ENCODE data around the gene C6orf15. TPM values are rescaled to one million over a fixed set of nuclear protein-coding genes. Genes with fewer than 3 reads are reported as not detected.

The C6orf15 gene
- total RNA-seq, 1 donor, result not detected

DNA sequence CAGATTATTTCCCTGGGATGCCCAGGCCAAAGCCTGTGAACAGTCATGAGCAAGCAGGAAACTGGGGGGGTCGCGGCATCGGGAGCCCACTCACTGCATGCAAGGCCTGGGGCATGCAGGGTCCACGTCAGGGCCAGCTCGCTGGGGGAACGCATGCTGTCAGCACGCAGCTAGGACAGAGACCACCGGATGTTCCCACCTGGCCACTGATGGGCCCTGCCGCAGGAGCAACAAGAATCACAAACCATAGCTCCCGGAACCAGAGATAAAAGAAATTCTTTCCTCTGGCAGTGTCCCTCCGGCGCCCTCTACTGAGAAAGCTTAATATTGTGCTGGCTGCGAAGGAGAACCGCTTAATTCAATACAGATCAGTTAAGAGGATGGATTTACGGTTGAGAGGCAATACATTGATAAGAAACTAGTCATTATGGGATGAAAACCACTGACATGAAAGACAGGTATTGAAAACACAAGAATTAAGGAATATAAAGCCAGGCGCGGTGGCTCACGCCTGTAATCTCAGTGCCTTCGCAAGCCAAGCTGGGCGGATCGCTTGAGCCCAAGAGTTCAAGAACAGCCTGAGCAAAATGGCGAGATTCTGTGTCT is 32.6 kb downstream of the C6orf15 start:
- no peak overlapping the region for H3K27ac ChIP-seq (ENCODE audit: low read depth, low read length)
- no peaks in the 10 kb centered on the region for H3K27me3 ChIP-seq (ENCODE audit: insufficient read depth, low read length)
- peak; percentile 84 for DNase-seq (ENCODE audit: insufficient read length, low spot score, missing footprints)
- no peaks in the 10 kb centered on the region for H3K36me3 ChIP-seq (ENCODE audit: insufficient read depth, low read length)
- peaks cover 29% of the 10 kb centered on the region for H3K4me1 ChIP-seq (ENCODE audit: insufficient read depth, low read length)
- H4K20me1 ChIP-seq (ENCODE audit: insufficient read depth, low read length), result no peaks in the 10 kb centered on the region
- peak overlapping the region; percentile 73 for H2AFZ ChIP-seq (ENCODE audit: low read length)
- no peaks in the 10 kb centered on the region for H3K9me3 ChIP-seq (ENCODE audit: low read depth, low read length)
- peak overlapping the region; percentile 75 for H3K4me2 ChIP-seq (ENCODE audit: insufficient read depth, low read length)
- no peaks in the 10 kb centered on the region for H3K79me2 ChIP-seq (ENCODE audit: insufficient read depth, low read length)
- TF ChIP-seq, protein P1, sequence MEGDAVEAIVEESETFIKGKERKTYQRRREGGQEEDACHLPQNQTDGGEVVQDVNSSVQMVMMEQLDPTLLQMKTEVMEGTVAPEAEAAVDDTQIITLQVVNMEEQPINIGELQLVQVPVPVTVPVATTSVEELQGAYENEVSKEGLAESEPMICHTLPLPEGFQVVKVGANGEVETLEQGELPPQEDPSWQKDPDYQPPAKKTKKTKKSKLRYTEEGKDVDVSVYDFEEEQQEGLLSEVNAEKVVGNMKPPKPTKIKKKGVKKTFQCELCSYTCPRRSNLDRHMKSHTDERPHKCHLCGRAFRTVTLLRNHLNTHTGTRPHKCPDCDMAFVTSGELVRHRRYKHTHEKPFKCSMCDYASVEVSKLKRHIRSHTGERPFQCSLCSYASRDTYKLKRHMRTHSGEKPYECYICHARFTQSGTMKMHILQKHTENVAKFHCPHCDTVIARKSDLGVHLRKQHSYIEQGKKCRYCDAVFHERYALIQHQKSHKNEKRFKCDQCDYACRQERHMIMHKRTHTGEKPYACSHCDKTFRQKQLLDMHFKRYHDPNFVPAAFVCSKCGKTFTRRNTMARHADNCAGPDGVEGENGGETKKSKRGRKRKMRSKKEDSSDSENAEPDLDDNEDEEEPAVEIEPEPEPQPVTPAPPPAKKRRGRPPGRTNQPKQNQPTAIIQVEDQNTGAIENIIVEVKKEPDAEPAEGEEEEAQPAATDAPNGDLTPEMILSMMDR (IDR thresholded peaks at IDR 0.05; ENCODE audit: extremely low read depth, low read depth, low read length), result peak; percentile 82
- no peak overlapping the region for H3K4me3 ChIP-seq (ENCODE audit: insufficient read depth, low read length)

DNA sequence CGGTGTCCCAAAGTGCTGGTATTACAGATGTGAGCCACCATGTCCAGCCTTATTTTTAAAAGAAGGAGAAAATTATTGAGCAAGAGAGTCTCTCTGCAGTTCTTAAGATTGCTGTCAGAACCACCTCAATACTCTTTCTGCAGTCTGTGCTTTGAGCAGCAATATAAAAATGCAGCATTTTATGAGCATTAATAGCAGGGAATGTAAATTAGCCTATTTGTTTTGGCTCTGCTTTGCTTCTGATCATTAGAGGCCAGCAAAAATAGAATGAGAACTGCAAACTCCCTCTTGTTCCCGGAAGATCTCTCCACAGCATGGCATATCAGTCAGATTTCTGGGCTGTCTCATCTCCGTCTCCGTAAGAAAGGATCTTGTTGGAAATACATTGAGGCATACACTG is 35.8 kb downstream of the C6orf15 start:
- Histone ChIP-seq H3K4me2 (ENCODE audit: insufficient read depth, low read length) (peak overlapping the region; percentile 48), H2AFZ (ENCODE audit: low read length) (peak overlapping the region; percentile 90), H3K9me3 (ENCODE audit: low read depth, low read length) (no peaks in the 10 kb centered on the region), H3K27me3 (ENCODE audit: insufficient read depth, low read length) (no peaks in the 10 kb centered on the region), H3K4me3 (ENCODE audit: insufficient read depth, low read length) (no peak overlapping the region), H3K27ac (ENCODE audit: low read depth, low read length) (peak overlapping the region; percentile 69), H3K4me1 (ENCODE audit: insufficient read depth, low read length) (peaks cover 27% of the 10 kb centered on the region), H3K79me2 (ENCODE audit: insufficient read depth, low read length) (no peaks in the 10 kb centered on the region), H4K20me1 (ENCODE audit: insufficient read depth, low read length) (no peaks in the 10 kb centered on the region), H3K36me3 (ENCODE audit: insufficient read depth, low read length) (no peaks in the 10 kb centered on the region)
- DNase-seq (ENCODE audit: insufficient read length, low spot score, missing footprints), result peak; percentile 81
- TF ChIP-seq, protein P1 (IDR thresholded peaks at IDR 0.05; ENCODE audit: extremely low read depth, low read depth, low read length), result no peak

GRCh38 chr6:31075528-31075927 is 36.8 kb downstream of the C6orf15 start:
- peaks cover 28% of the 10 kb centered on the region for H3K4me1 ChIP-seq (ENCODE audit: insufficient read depth, low read length)
- H3K4me3 ChIP-seq (ENCODE audit: insufficient read depth, low read length), result no peak overlapping the region
- TF ChIP-seq, protein P1 (IDR thresholded peaks at IDR 0.05; ENCODE audit: extremely low read depth, low read depth, low read length), result no peak
- H3K27me3 ChIP-seq (ENCODE audit: insufficient read depth, low read length), result no peaks in the 10 kb centered on the region
- H3K27ac ChIP-seq (ENCODE audit: low read depth, low read length), result peak overlapping the region; percentile 56
- H3K36me3 ChIP-seq (ENCODE audit: insufficient read depth, low read length), result no peaks in the 10 kb centered on the region
- H3K9me3 ChIP-seq (ENCODE audit: low read depth, low read length), result no peaks in the 10 kb centered on the region
- no peaks in the 10 kb centered on the region for H4K20me1 ChIP-seq (ENCODE audit: insufficient read depth, low read length)
- no peaks in the 10 kb centered on the region for H3K79me2 ChIP-seq (ENCODE audit: insufficient read depth, low read length)
- H3K4me2 ChIP-seq (ENCODE audit: insufficient read depth, low read length), result no peak overlapping the region
- H2AFZ ChIP-seq (ENCODE audit: low read length), result no peak overlapping the region
- peak; percentile 84 for DNase-seq (ENCODE audit: insufficient read length, low spot score, missing footprints)

- H3K9me3 ChIP-seq (ENCODE audit: low read depth, low read length), result no peaks in the 10 kb centered on the region
- no peaks in the 10 kb centered on the region for H3K27me3 ChIP-seq (ENCODE audit: insufficient read depth, low read length)
- peak overlapping the region; percentile 20 for H2AFZ ChIP-seq (ENCODE audit: low read length)
- no peaks in the 10 kb centered on the region for H3K79me2 ChIP-seq (ENCODE audit: insufficient read depth, low read length)
- H3K4me3 ChIP-seq (ENCODE audit: insufficient read depth, low read length), result no peak overlapping the region
- TF ChIP-seq, protein P1 (IDR thresholded peaks at IDR 0.05; ENCODE audit: extremely low read depth, low read depth, low read length), result no peak
- no peaks in the 10 kb centered on the region for H3K36me3 ChIP-seq (ENCODE audit: insufficient read depth, low read length)
- no peak overlapping the region for H3K4me2 ChIP-seq (ENCODE audit: insufficient read depth, low read length)
- no peaks in the 10 kb centered on the region for H4K20me1 ChIP-seq (ENCODE audit: insufficient read depth, low read length)
- H3K4me1 ChIP-seq (ENCODE audit: insufficient read depth, low read length), result peaks cover 29% of the 10 kb centered on the region
- no peak overlapping the region for H3K27ac ChIP-seq (ENCODE audit: low read depth, low read length)
- no peak for DNase-seq (ENCODE audit: insufficient read length, low spot score, missing footprints)
Measured at GRCh38 chr6:31074401-31074800, 38.0 kb downstream of the C6orf15 start.
